Chondrocyte (in vitro differentiated cells): Measurements from ENCODE around the gene AP3S2. TPM values are rescaled to one million over a fixed set of nuclear protein-coding genes. Genes with fewer than 3 reads are reported as not detected.

Experiments
- DNase-seq: peaks from one replicate; pipeline ENCODE4 v3.0.0; 2021; ENCODE audit warnings: mixed read lengths, low spot score
- H3K27ac Mint-ChIP-seq: one replicate; pipeline ENCODE4 v1.8.0; 2021; ENCODE audit warnings: mild to moderate bottlenecking, moderate library complexity, mixed read lengths; ENCODE audit not compliant: unreplicated experiment
- H3K27me3 Mint-ChIP-seq: 2 replicates; pipeline ENCODE4 v1.8.0; 2021; ENCODE audit warnings: low read depth, mixed read lengths
- H3K36me3 Mint-ChIP-seq: 2 replicates; pipeline ENCODE4 v1.8.0; 2021; ENCODE audit warnings: low read depth, mixed read lengths
- H3K4me1 Mint-ChIP-seq: 2 replicates; pipeline ENCODE4 v1.8.0; 2021; ENCODE audit warnings: low read depth, mild to moderate bottlenecking, mixed read lengths
- H3K4me3 Mint-ChIP-seq: one replicate; pipeline ENCODE4 v1.8.0; 2021; ENCODE audit warnings: mild to moderate bottlenecking, moderate library complexity, mixed read lengths; ENCODE audit not compliant: unreplicated experiment
- H3K9me3 Mint-ChIP-seq: 2 replicates; pipeline ENCODE4 v1.8.0; 2021; ENCODE audit warnings: low read depth, mixed read lengths
- total RNA-seq: library from RNA; stranded (reverse); gene quantifications from 3 replicates; pipeline ENCODE4 v1.2.1, GENCODE V29; 2021
- TF ChIP-seq, protein P1 (sequence below): fragments of 200-600 bp; sonication (generic); IDR thresholded peaks from 2 replicates; pipeline ENCODE4 v1.5.0; 2021; ENCODE audit warnings: antibody characterized with exemption, mild to moderate bottlenecking, moderate library complexity

The AP3S2 gene
- total RNA-seq, 1 donor from 2014 or later, result 24.4 TPM

DNA sequence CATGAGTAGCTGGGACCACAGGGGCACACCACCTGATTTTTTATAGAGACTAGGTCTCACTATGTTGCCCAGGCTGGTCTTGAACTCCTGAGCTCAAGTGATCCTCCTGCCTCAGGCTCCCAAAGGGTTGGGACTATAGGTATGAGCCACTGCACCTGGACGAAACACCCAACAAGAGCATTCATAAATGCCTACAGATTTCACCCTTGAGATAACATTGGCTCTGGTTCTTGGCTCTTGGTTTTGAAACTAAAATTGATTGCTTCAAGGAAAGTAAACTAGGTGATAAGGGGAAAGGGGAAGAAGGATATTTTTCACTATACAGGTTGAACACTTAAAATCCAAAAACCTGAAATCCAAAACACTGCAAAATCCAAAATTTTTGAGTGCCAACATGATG lies 10.3 kb downstream of the AP3S2 start:
- Mint-ChIP-seq H3K4me1 (peaks cover 6% of the 10 kb centered on the region), H3K4me3 (no peak overlapping the region), H3K27me3 (no peaks in the 10 kb centered on the region), H3K27ac (no peak overlapping the region), H3K9me3 (no peaks in the 10 kb centered on the region), H3K36me3 (peaks cover 14% of the 10 kb centered on the region)
- TF ChIP-seq, protein P1, sequence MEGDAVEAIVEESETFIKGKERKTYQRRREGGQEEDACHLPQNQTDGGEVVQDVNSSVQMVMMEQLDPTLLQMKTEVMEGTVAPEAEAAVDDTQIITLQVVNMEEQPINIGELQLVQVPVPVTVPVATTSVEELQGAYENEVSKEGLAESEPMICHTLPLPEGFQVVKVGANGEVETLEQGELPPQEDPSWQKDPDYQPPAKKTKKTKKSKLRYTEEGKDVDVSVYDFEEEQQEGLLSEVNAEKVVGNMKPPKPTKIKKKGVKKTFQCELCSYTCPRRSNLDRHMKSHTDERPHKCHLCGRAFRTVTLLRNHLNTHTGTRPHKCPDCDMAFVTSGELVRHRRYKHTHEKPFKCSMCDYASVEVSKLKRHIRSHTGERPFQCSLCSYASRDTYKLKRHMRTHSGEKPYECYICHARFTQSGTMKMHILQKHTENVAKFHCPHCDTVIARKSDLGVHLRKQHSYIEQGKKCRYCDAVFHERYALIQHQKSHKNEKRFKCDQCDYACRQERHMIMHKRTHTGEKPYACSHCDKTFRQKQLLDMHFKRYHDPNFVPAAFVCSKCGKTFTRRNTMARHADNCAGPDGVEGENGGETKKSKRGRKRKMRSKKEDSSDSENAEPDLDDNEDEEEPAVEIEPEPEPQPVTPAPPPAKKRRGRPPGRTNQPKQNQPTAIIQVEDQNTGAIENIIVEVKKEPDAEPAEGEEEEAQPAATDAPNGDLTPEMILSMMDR, result no peak
- DNase-seq, result no peak

DNA sequence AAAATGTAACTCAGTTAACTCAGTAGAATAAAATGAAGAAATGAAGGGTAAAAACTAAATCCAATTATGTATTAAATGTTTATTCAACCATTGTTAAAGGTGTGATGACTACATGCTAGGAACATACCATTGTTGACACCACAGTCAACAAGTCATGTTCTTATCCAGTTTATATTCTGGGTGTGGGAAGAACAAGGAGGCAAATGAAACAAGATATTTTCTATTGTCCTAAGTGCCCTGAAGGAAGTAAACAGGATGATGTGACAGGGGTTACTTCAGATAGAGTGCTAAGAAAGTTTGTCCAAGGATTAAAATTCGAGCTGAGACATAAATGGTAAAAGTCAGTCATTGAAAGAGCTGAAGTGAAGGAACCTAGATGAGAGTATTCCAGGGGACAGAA lies 13.1 kb downstream of the AP3S2 start:
- TF ChIP-seq, protein P1, result no peak
- Mint-ChIP-seq H3K4me1 (no peaks in the 10 kb centered on the region), H3K9me3 (no peaks in the 10 kb centered on the region), H3K27ac (no peak overlapping the region), H3K36me3 (peaks cover 12% of the 10 kb centered on the region), H3K4me3 (no peak overlapping the region), H3K27me3 (no peaks in the 10 kb centered on the region)
- DNase-seq, result no peak

DNA sequence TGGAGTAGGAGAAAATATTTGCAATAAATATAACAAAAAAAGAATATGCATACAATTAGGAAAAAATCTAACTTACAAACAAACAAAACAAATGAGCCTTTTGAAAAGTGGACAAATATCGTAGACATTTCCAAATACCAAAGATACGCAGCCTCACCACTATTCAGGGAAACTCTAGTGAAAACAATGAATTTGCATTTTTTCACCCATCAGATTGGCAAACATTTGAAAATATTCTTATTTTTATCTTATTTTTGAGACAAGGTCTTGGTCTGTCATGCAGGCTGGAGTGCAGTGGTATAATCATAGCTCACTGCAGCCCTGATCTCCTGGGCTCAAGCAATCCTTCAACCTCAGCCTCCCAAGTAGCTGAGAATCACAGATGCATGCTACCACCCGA lies 15.5 kb downstream of the AP3S2 start:
- DNase-seq, result no peak
- Mint-ChIP-seq H3K9me3 (no peaks in the 10 kb centered on the region), H3K4me3 (no peak overlapping the region), H3K36me3 (peaks cover 7% of the 10 kb centered on the region), H3K27me3 (no peaks in the 10 kb centered on the region), H3K27ac (no peak overlapping the region), H3K4me1 (no peaks in the 10 kb centered on the region)
- TF ChIP-seq, protein P1, result no peak

DNA sequence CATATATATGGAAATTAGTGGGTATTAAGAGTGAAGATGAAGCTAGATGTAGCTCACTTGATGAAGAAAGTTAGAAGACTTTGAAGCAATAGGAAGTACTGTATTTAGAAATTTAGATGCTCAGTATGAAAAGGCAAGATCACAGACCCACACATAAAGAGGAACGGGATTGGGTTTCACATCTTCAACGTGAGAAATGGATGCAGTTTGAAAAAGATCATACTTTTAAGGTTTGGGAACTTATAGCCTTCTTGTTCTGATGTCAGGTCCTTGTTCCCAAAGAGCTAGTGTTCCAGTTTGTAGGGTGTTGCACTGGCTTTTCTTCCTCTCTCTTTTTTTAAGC lies 16.7 kb downstream of the AP3S2 start:
- no peaks in the 10 kb centered on the region for H3K27me3 Mint-ChIP-seq
- H3K4me1 Mint-ChIP-seq, result no peaks in the 10 kb centered on the region
- TF ChIP-seq, protein P1, result no peak
- H3K4me3 Mint-ChIP-seq, result no peak overlapping the region
- DNase-seq, result no peak
- no peak overlapping the region for H3K27ac Mint-ChIP-seq
- peaks cover 7% of the 10 kb centered on the region for H3K36me3 Mint-ChIP-seq
- no peaks in the 10 kb centered on the region for H3K9me3 Mint-ChIP-seq

DNA sequence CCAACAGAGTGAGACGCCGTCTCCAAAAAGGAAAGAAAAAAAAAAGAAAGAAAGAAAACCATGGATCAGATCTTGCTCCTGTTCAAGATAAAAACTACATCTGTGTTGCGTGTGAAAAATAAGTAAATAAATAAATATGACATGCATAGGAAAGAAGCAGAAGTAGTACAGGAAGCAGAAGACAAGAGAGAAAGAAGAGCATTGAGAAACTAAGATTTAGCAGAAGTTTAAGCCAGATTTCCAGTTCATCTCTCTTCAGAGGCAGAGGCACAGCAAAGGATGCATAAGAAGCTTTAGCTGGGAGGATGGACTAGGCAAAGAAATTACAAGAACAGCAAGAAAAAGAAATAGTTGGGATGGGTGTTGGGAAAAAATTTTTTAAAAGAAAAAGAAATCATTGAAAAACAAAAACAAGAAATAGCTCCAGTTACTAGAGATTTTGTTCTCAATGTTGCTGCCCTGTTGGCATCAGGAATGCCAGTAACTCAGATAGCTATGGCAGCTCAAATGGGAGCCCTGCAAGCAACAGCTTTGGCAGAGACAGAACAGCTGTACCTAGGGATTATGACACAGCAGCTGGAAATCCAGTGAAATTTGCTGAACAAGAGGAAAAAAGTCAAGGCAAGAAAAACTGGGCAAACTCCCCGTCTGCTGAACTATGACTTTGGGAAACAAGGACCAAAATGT lies 17.3 kb downstream of the AP3S2 start:
- Mint-ChIP-seq H3K27me3 (no peaks in the 10 kb centered on the region), H3K4me3 (no peak overlapping the region), H3K4me1 (no peaks in the 10 kb centered on the region), H3K36me3 (peaks cover 7% of the 10 kb centered on the region), H3K27ac (peak overlapping the region; percentile 23), H3K9me3 (no peaks in the 10 kb centered on the region)
- TF ChIP-seq, protein P1, result no peak
- no peak for DNase-seq
